Epithelial cell of esophagus (primary cell): Measurements from ENCODE around the gene FCHSD2.

Experiments
- DNase-seq: peaks from one replicate; pipeline ENCODE4 v3.0.0; 2010; ENCODE audit warnings: low read depth
- H3K4me3 ChIP-seq: 2 replicates; pipeline ENCODE4 v1.5.1; 2011; ENCODE audit warnings: mild to moderate bottlenecking, low read length, control low read depth
- TF ChIP-seq, protein P1 (sequence below): IDR thresholded peaks from 2 replicates; pipeline ENCODE4 v1.5.1; 2011; ENCODE audit warnings: low read depth, mild to moderate bottlenecking, low read length, control low read depth, inconsistent platforms; ENCODE audit not compliant: insufficient read depth; ENCODE audit errors: missing control alignments

FCHSD2 gene

GRCh38 chr11:72886619-72887018 is 255.5 kb downstream of the FCHSD2 start:
- no peak for DNase-seq
- TF ChIP-seq, protein P1, sequence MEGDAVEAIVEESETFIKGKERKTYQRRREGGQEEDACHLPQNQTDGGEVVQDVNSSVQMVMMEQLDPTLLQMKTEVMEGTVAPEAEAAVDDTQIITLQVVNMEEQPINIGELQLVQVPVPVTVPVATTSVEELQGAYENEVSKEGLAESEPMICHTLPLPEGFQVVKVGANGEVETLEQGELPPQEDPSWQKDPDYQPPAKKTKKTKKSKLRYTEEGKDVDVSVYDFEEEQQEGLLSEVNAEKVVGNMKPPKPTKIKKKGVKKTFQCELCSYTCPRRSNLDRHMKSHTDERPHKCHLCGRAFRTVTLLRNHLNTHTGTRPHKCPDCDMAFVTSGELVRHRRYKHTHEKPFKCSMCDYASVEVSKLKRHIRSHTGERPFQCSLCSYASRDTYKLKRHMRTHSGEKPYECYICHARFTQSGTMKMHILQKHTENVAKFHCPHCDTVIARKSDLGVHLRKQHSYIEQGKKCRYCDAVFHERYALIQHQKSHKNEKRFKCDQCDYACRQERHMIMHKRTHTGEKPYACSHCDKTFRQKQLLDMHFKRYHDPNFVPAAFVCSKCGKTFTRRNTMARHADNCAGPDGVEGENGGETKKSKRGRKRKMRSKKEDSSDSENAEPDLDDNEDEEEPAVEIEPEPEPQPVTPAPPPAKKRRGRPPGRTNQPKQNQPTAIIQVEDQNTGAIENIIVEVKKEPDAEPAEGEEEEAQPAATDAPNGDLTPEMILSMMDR, result no peak
- H3K4me3 ChIP-seq, result no peak overlapping the region

DNA sequence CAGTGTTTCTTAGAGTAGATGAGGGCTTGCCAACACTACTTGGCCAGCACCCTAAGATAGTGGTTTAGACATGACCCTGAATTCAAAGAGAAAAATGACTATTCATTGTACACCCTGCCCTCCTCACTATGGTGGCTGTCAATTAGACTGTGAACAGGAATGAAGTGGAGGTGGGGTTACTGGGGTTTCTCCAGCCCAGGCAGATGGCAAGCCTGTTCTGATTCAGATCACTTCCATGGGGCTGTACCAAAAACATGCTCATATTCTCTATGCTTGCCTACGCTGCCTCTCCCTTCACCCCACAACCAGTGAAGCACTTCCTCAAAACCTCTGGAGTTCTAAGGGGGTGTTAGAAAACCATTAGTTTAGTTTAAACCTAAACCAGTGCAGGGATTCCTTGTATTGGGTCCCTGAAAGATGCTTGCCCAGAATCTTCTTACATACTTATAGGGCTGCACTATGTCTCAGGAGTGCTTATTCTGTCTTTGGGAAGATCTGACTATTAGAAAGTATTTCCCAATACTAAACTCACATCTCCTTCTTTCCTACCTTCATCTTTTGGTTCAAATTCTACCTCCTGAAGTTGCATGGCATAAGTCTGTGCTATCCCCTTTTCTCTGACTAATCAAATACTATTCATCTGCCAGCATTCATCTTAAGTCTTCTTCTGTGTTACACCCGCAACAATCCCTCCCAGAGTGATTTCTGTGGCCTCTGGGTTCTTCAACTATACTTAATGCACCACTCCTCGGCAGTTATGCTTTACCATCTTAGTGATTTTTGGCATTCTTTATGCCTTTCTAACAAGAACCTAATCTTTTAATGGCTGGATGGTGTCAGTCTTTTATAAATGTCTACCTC is 256.1 kb downstream of the FCHSD2 start:
- no peak for DNase-seq

DNA sequence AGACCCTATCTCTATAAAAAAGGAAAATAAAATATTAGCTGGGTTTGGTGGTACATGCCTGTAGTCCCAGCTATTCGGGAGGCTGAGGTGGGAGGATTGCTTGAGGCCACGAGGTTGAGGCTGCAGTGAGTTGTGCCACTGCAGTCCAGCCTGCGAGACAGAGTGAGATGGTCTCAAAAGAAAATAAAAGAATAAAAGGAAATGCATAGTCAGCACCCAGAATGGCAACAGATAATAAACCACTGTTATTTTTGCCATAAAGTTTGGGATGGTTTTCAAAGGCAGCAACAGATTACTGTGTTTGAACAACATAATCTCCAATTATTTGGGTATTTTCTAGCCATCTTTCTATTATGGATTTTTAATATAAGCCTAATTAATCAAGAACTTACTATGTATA is 266.0 kb downstream of the FCHSD2 start:
- H3K4me3 ChIP-seq, result no peak overlapping the region
- no peak for DNase-seq
- TF ChIP-seq, protein P1, result no peak

More for the DNA sequence above, 256.1 kb downstream of the FCHSD2 start:
- TF ChIP-seq, protein P1, result no peak
- H3K4me3 ChIP-seq, result no peak overlapping the region

- TF ChIP-seq, protein P1, result no peak
- no peak for DNase-seq
Measured at GRCh38 chr11:72875736-72876135, 266.4 kb downstream of the FCHSD2 start.

DNA sequence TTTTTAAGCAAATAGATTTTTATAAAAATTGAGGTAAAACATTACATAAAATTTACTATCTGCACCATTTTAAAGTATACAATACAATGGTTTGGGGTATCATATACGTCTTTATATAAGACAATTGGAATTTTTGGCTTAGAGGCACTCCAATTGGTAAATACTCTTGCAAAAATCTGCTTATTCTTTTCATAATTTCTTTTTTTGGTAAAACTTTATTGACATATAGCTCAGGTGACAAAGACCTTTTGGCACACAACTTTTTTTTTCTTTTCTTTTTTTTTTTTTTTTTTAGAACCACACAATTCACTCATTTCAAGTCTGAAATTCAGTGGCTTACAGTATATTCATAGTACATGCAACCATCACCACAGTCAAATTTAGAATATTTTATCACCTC is 270.1 kb downstream of the FCHSD2 start:
- no peak for DNase-seq
- TF ChIP-seq, protein P1, result no peak
- no peak overlapping the region for H3K4me3 ChIP-seq

More at GRCh38 chr11:72875736-72876135, 266.4 kb downstream of the FCHSD2 start:
- H3K4me3 ChIP-seq, result no peak overlapping the region

DNA sequence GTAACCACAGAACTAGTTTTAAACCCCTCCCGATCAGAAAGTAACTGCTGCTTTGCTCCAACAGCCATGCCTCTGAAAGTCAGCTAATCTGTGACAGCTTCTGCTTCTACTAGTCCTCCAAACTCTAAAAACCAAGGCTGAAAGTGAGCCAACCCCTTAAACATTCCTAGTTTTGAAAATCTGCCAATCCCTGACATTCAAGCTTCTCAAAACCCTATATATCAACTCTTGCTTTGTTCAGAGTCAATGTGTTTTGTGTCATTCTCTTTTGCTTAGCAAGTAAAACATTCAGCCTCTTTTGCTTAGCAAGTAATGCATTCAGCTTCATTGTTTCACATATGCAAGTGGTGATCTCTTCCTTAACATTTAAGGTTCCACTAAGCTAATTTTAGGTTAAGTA is 271.0 kb downstream of the FCHSD2 start:
- DNase-seq, result no peak
- no peak overlapping the region for H3K4me3 ChIP-seq
- TF ChIP-seq, protein P1, result no peak

DNA sequence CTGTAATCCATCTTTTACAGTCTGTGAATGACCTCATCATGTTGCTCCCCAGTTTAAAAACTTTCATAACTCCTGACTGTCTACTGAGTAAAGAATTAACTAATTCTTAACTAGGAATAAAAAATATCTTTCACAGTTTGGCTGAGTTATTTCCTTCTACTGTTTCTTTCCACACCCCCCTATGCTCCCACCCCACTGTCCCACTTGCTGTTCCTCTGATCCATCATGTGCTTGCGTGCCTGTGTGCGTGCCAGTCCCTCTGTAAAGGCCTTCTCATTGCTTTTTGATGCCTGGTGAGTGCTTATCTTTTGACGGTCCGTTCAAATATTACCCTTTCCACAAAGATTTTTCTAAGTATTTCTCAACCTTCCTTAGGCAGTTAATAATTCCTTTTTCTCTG is 272.3 kb downstream of the FCHSD2 start:
- TF ChIP-seq, protein P1, result no peak
- no peak for DNase-seq
- no peak overlapping the region for H3K4me3 ChIP-seq
